HG03103 (cell line): ENCODE data around the gene CYP4V2.
"Not testable (repeated sequence)": the region's sequence is repeated elsewhere in the genome, so short reads cannot be mapped to it uniquely, and the experiment has no call there.

Source experiments
- ATAC-seq: cut with Tn5 transposase; IDR thresholded peaks from one replicate; pipeline ENCODE4 v1.9.1; 2021; ENCODE audit warnings: low read depth; ENCODE audit not compliant: unreplicated experiment

The CYP4V2 gene

DNA sequence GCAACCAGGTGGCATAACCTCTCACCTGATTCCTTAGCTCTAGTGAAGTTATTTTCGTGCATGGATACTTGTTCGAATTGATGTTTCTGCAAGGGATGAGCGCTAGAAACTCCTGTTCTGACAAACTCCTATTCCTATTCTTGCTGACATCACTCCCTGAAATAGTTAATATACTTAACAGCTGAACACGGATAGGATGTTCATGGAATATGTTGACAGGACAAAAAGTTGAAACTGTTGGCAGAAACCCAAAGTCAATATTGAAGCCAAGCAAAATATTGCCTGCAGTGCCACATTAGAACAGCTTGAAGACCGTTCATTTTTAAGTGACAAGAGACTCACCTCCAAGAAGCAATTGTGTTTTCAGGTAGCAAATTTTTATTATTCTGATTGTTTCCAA lies 35.9 kb downstream of the CYP4V2 start, which contains the start of gene KLKB1:
Gene KLKB1, plus strand, starts transcription at position 287 of the 400 bp plus-strand sequence. CDS start 689 bp downstream, outside the sequence.
- ATAC-seq, result no peak

DNA sequence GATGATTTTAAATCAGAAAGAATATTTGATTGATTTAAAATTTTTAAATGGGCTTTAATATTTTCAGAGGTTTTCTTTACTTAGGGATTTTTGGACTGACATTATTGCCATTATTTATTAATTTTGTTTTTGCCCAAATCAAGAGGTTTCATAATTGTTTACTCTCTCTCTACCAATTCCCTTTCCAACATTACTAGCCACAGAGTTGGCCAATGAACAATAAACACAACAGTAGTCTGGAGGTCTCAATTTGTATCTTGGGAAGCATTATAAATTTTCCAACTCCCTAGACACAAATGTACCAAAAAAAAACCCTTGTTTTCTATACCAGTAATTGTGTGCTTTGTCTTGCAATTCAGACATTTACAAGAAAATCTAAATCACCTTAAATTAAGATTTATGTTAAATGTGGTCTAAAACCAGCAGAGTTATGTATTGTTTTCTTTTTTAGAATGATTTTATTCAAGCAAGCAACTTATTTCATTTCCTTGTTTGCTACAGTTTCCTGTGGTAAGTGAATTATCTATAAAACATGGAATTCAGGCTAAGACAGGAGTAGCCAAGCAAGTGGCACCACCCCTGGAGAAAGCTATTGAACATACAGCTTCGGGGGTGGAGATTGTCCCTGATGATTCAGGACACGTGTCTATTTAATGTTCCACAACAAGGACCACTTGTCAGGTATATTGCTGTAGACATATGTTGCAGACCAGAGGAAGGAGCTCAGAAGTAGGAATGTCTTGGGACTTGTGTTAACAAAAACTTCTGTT lies 36.6 kb downstream of the CYP4V2 start:
- ATAC-seq, result no peak

DNA sequence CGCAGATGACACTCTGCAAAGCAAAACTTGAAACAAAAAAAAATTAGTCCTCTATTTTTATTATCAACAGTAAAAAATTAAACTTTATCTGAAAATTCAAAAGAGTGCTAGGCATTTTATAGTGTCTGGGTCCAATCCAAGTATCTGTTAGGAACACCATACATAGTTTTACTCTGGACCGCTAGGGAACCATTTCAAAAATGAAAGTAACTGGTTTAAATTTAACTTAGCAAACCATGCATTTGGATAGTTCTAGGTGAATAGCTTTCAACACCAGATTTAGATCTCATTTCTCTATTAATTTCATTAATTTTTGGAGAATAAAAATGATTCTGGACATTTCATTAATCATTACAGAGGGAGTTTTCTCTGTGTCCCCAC lies 37.1 kb downstream of the CYP4V2 start:
- ATAC-seq, result no peak

DNA sequence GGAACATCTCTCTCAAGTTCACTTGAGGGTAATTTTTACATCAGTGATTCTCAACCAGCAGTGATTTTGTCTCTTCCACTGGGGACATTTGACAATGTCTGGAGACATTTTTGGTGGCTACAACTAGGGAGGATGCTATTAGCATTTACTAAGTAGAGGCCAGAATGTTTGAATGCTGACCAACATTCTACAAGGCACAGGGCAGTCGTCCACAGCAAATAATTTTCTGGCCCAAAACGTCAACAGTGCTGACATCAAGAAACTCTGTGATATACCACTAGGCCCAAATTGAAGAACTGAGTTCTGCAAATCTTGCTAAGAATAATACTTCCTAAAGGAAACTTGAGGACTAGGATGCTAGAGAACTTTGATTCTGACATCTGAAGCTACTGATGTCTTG lies 43.0 kb downstream of the CYP4V2 start:
- no peak for ATAC-seq

DNA sequence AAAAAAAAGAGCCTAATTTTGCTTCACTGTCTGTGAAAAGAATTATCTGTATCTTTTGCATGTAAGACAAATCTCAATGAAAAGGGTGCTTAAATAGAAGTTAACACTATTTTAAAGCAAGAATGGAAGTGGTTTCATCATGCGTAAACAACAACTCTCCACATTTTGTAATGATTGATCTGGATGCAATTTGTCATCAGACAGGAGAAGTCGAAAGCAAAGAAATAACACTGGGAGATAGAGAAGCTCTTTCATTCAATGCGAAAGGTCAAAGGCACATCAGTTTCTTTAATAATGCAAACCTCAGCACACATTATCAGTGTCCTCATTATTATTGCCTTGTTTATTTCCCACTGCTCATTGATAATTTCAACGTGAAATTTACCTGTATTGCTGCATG lies 44.8 kb downstream of the CYP4V2 start:
- ATAC-seq, result no peak

DNA sequence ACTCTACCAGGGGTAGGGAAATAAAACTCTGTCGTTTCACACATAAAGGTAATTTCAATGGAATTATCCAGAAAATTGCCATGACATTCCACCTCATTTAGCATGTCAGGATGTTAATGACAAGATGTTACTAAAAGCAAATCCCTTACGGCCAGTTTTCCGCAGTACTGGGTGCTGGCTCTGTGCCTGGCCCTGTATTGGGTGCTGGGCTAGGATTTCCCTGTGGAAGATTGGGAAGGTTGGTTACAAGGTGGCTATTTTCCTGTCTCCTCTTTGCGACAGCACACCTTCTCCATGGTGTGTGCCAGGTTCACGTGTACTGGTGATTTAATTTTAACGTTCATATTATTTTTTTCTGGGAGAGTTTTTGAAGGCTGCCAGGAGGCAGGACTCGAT lies 49.1 kb downstream of the CYP4V2 start:
- ATAC-seq, result no peak

DNA sequence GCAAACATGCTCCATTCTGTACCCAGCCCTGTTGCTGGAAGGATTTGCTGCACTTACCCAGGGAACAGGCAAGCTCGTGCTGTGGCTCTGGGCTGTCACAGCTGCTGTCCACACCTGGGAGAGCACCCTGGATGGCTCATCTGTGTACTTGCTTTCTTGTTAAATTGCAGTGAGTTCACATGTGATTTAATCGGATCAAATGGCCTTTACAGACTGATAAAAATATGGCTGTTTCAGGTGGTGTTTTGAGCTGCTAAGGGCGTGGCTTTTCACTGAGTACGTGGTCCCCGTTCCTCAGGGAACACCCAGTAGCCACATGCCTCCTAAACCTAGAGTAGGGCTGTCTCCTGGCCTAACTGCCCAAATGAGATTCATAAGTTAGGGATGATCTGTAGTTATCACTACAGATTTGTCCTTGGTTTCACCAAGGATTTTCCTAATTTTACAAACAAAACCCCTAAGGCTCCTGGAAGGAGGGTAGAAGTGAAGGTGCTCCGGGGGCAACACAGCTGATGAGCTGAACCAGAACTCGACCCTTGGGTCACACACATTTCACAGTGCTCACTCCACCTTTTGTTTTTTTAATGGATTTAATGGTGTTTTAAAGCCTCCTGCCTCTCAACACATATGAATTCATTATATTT lies 49.6 kb downstream of the CYP4V2 start:
- ATAC-seq, result no peak

DNA sequence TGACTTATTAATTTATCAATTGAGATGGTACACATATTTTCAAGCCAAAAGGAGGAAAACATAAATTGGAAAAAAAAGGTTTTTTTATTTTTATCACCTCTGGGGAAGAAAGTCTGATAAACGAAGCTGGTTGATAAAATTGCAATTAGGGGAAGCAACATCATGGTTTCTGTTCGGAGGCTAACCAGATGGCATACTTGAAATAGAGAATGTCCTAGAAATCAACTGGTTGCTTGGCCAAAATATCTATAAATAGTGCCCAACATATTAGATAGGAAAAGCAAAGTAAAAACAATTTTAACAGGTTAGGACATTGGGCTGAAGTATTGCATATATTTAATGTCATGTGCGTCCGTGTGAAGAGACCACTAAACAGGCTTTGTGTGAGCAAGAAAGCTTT lies 50.2 kb downstream of the CYP4V2 start:
- ATAC-seq, result no peak

DNA sequence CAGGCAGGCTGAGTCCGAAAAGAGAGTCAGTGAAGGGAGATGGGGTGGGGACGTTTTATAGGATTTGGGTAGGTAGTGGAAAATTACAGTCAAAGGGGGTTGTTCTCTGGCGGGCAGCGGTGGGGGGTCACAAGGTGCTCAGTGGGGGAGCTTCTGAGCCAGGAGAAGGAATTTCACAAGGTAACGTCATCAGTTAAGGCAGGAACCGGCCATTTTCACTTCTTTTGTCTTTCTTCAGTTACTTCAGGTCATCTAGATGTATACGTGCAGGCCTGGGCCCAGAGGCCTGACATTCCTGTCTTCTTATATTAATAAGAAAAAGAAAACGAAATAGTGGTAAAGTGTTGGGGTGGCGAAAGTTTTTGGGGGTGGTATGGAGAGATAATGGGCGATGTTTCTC lies 50.7 kb downstream of the CYP4V2 start:
- ATAC-seq, result not testable (repeated sequence)

DNA sequence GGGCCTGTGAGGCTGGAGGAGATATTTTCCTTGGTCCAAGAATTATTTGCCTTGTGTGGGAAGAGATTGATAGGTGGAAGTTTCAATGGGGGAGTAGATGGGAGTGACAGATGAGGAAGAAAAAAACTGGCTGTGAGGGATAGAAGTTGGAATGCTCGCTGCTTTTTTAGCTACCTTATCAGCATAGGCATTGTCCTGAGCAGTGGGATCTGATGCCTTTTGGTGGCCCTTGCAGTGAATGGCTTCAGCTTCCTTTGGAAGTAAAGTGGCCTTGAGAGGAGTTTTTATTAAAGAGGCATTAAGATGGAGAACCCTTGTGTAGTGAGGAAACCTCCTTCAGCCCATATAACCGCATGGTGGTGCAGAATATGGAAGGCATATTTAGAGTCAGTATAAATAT lies 52.0 kb downstream of the CYP4V2 start:
- no peak for ATAC-seq

DNA sequence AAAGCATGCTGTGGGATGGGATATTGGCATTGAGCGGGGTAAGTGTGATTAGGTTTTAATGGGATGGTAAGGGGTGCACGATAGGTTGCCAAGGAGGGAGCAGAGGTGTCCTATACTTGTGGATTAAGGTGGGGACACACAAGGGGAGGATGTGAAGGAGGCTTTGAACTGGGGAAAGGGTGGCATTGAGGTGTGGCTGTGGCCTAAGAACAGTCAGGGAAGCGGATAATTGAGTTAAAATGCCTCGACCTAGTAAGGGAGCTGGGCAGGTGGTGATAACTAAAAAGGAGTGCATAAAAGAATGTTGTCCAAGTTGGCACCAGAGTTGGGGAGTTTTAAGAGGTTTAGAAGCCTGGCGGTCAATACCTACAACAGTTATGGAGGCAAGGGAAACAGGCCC lies 53.5 kb downstream of the CYP4V2 start:
- ATAC-seq, result no peak

DNA sequence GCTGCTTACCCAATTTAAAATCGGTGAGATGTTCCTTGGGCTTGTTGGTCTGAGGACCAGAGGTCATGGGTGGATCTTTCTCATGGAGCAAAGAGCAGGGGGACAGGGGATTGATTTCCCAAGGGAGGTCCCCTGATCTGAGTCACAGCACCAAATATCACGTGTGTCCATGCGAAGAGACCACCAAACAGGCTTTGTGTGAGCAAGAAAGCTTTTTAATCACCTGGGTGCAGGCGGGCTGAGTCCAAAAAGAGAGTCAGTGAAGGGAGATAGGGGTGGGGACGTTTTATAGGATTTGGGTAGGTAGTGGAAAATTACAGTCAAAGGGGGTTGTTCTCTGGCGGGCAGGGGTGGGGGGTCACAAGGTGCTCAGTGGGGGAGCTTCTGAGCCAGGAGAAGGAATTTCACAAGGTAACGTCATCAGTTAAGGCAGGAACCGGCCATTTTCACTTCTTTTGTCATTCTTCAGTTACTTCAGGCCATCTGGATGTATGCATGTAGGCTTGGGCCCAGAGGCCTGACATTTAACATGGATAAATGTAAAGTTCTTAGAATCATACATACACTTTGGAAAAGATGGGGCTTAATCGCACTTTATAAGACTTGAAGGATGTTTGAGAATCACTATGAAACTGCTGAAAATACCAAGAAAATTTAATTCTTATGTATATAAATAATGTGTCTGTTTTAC lies 55.8 kb downstream of the CYP4V2 start:
- not testable (repeated sequence) for ATAC-seq

DNA sequence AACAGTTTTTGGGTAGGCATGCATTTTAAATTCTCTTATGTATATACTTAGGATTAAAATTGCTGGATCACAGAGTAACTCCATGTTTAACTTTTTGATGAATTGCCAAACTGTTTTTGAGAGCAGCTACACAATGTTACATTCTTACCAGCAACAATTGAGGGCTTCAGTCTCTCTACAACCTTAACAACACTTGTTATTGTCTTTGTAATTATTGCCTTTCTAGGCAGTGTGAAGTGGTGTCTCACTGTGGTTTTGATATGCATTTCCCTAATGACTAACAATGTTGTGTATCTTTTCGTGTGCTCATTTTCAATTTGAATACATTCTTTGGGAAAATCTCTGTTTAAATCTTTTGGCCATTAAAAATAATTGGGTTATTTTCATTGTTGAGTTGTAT lies 57.3 kb downstream of the CYP4V2 start:
- ATAC-seq, result no peak

DNA sequence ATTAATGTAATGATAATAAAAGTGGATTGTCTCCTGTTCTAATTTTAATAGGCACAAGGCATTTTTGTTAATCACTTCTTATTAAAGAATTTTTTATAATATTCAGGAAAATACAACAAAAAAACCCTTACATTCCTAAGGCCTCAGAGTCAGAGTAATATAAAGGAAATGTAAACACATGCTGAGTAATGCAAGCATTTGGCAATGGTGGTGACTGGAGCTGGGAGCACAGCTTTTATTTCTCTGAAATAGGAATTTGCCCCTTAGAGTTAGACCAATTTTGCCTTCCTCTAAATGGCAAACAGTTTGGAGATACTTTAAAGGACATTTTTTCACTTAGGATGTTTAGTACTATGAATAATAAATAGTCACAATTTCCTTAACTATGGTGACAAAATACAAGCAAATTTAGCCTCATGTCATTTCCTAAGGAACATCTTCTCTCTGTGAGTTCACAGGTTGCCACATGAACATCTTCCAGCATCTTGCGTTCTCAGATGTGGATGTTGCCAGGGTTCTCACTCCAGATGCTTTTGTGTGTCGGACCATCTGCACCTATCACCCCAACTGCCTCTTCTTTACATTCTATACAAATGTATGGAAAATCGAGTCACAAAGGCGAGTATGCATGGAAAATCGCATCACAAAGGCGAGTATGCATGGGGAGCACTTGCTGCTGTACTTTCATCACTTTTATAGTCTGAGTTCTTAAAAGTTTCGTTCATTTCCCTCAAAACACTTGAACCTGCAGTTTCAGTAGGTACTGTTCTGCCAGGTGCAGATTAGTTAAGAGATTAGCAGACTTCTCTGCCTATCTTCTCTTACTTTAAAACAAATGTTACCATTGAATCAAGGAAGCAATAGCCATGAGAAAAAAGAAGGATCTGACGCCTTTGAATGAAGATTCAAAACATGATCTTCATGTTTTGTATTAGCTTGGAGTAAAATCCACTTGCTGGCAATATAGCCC lies 58.7 kb downstream of the CYP4V2 start:
- ATAC-seq, result no peak

DNA sequence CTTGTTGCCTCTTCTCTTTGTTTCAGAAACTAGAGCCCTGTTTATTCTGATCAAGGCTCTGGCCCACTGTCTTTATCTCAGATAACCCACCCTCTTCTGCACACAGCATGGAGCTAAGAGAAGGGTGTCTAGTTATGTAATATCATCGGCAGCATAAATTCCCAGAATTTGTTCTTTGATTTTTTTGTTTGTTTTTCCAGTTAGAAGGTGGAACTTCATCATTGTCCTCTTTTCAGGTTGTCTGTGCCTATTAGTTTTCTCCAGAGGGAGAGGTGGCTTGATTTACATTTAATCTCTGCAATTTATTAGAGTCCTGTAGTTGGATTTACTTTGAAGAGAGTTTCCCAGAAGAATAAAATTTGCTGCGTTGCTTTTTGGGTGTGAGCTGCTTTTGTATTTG lies 59.4 kb downstream of the CYP4V2 start:
- no peak for ATAC-seq

DNA sequence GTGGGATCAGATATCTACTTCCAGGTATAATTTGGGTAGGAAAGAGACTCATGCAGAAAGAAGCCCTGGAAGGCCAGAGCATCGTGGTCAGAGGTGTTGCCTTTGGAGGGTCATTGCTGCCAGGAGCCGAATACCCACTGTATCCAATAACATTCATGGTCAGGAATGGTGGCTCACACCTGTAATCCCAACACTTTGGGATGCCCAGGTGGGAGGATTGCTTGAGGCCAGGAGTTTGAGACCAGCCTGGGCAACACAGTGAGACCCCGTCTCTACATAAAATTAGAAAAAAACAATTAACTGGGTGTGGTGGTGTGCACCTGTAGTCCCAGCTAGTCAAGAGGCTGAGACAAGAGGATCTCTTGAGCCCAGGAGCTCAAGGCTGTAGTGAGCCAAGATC lies 63.8 kb downstream of the CYP4V2 start:
- ATAC-seq, result no peak

DNA sequence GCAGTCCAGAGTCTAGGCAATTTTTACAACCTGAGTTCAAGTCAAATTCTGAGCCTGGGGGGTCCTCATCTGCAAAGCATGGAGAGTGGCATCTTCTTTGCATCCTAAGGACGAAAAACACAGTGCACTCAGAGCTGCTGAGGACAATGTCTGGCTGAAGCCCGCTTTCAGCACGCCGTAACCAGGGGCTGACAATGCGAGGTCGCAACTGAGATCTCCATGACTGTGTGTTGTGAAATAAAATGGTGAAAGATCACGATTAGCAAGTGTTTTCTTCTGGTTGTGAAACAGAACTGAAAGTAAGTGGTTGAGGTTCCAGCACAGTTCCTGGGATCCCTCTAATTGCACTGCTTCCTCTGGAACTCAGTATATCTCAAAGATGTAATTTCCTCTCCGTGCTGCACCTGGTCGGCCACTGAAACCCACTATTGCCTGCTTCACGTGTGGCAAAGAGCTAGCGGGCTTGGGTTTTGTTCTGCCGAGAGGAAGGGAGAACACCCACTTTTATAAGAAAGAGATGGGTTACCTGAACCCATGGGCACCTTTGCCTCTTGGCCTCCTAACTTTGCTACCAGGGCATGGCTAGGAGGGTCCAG lies 66.9 kb downstream of the CYP4V2 start:
- ATAC-seq, result no peak

DNA sequence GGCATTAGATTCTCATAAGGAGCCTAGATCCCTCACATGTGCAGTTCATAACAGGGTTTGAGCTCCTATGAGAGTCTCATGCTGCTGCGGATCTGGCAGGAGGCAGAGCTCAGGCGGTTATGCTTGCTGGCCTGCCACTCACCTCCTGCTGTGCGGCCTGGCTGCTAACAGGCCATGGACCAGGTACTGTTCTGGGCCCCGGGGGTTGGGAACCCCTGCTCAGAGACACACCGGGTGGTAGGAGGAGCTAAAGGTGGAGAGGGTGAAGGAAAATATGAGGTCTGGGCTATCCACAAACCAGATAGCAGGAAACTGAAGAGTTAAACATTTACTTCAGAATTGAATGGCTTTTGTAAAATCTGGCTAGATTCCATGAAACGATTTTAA lies 68.7 kb downstream of the CYP4V2 start:
- no peak for ATAC-seq
